Peyer's patch (tissue), 4 donors: ENCODE data around the gene LMTK3. TPM values are rescaled to one million over a fixed set of nuclear protein-coding genes. Genes with fewer than 3 reads are reported as not detected.

Experiments
- DNase-seq, 3 donors: peaks; one replicate each; pipeline ENCODE4 v3.0.0-alpha.2; 2017 to 2019
- H3K27ac ChIP-seq, 4 donors: fragments of 200-600 bp; sonication (generic); one replicate each; pipeline ENCODE4 v1.5.1; 2016 to 2019
- H3K27me3 ChIP-seq, 2 donors: fragments of 200-600 bp; sonication (generic); one replicate each; pipeline ENCODE4 v1.5.1; 2019
- H3K36me3 ChIP-seq, 3 donors: fragments of 200-600 bp; sonication (generic); one replicate each; pipeline ENCODE4 v1.5.1; 2016 to 2019
- H3K4me1 ChIP-seq, 4 donors: fragments of 200-600 bp; sonication (generic); one replicate each; pipeline ENCODE4 v1.5.1; 2016 to 2019
- H3K4me3 ChIP-seq, 4 donors: fragments of 200-600 bp; sonication (generic); 1 replicate in 3 of 4; 2 replicates in 1 of 4; pipeline ENCODE4 v1.5.1; 2016 to 2019; ENCODE audit warnings: mild to moderate bottlenecking in 1 of 4
- H3K9me3 ChIP-seq, 4 donors: fragments of 200-600 bp; sonication (generic); one replicate each; pipeline ENCODE4 v1.5.1; 2016 to 2019; ENCODE audit warnings: mild to moderate bottlenecking in 1 of 4
- POLR2A ChIP-seq, 2 donors: fragments of 450-650 bp; IDR thresholded peaks; one replicate each; pipeline ENCODE4 v1.5.1; 2017; ENCODE audit warnings: antibody characterized with exemption in 2 of 2, mild to moderate bottlenecking in 2 of 2, moderate library complexity in 2 of 2
- total RNA-seq, 4 donors: library from RNA; depleted of rRNA; stranded (reverse); fragments of >200 nt; gene quantifications; one replicate each; pipeline ENCODE4 v1.1.0, GENCODE V29; 2016
- TF ChIP-seq, protein P1 (sequence below), 6 experiments: fragments of 450-650 bp in 4 of 6; fragments of 200-600 bp in 2 of 6; sonication (generic) in 1 of 6; IDR thresholded peaks; one replicate each; pipeline ENCODE4 v1.5.1; 2017 to 2019; ENCODE audit warnings: antibody characterized with exemption in 6 of 6, mild to moderate bottlenecking in 3 of 6, moderate library complexity in 1 of 6

The LMTK3 gene
- total RNA-seq, 4 donors from 2014 or later, result 8.2 to 17.6 (median 12.8) TPM

DNA sequence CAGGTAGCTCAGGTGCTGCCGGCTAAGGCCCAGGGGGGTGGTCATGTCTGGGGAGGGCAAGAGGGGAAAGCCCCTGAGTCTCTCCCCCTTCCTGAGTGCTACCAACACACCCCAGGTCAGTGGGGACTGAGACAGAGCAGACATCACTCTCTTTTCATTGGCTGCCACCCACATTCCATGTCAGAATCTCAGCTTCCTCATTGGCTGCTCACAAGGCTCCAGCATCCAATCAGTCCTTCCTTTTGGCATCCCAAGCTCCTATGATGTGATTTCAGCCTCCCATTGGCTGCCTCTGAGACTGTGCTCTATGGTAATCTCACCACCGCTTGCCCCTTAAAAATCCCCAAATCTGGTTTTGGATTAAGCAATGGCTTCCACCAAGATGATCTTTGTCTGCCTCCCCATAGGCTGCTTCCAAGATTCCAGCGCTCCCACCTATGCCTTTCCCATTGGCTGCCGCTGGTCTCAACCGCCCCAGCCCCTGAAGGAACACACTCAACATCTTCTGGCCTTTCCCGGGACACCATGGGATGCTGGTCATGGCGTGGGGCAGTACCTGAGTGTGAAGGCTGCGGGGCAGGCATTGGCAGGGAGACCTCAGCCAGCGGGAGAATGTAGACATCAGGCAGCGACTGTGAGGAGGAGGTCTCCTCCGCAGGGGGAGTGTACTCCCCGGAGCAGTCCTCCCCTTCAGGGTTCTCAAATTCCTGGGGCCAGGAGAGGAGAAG is 2.0 kb downstream of the LMTK3 start:
- Histone ChIP-seq H3K27ac (no peak overlapping the region), H3K4me3 (no peak overlapping the region), H3K4me1 (peaks cover 0 to 25% (median 7%) of the 10 kb centered on the region in 4 donors), H3K36me3 (no peaks in the 10 kb centered on the region), H3K27me3 (peaks cover 0 to 9% of the 10 kb centered on the region in 2 donors), H3K9me3 (no peaks in the 10 kb centered on the region)
- DNase-seq, result no peak
- TF ChIP-seq POLR2A (IDR thresholded peaks at IDR 0.05), result no peak
- TF ChIP-seq, protein P1, sequence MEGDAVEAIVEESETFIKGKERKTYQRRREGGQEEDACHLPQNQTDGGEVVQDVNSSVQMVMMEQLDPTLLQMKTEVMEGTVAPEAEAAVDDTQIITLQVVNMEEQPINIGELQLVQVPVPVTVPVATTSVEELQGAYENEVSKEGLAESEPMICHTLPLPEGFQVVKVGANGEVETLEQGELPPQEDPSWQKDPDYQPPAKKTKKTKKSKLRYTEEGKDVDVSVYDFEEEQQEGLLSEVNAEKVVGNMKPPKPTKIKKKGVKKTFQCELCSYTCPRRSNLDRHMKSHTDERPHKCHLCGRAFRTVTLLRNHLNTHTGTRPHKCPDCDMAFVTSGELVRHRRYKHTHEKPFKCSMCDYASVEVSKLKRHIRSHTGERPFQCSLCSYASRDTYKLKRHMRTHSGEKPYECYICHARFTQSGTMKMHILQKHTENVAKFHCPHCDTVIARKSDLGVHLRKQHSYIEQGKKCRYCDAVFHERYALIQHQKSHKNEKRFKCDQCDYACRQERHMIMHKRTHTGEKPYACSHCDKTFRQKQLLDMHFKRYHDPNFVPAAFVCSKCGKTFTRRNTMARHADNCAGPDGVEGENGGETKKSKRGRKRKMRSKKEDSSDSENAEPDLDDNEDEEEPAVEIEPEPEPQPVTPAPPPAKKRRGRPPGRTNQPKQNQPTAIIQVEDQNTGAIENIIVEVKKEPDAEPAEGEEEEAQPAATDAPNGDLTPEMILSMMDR (IDR thresholded peaks at IDR 0.05), result no peak

DNA sequence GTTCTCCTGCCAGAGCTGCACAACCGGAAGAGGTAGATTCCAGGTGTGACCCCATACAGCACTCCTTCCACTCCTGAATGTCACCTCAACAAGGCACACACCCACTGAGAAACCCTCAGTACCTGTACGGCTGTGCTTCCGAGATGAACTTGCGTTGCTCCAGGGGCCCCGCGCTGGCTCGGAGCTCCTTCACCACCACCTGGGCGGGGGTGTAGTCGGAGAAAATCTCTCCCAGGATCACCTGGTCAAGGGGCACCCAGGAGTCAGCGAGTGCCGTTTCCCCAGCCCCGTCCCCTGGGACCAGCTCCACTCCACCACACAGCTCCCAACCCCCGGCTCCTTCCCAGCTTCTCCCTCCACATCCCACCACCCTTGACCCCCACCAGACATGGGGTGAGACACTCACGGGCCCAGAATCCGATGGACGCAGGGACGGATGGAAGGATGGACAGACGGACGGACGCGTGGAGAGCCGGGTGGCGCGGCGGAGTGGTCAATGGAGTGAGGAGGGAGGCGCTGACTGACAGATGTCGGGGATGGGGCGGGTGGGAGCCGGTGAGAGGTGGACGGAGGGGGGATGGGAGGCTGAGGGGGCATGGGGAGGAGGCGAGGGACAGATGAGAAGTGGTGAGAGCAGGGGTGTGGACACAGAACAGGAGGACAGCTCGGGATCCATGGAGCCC is 2.8 kb downstream of the LMTK3 start:
- Histone ChIP-seq H3K9me3 (no peaks in the 10 kb centered on the region), H3K4me1 (peaks cover 0 to 25% (median 7%) of the 10 kb centered on the region in 4 donors), H3K27me3 (peaks cover 0 to 9% of the 10 kb centered on the region in 2 donors), H3K4me3 (no peak overlapping the region), H3K27ac (no peak overlapping the region), H3K36me3 (no peaks in the 10 kb centered on the region)
- no peak for DNase-seq
- TF ChIP-seq, protein P1 (IDR thresholded peaks at IDR 0.05), result no peak
- TF ChIP-seq POLR2A (IDR thresholded peaks at IDR 0.05), result no peak

DNA sequence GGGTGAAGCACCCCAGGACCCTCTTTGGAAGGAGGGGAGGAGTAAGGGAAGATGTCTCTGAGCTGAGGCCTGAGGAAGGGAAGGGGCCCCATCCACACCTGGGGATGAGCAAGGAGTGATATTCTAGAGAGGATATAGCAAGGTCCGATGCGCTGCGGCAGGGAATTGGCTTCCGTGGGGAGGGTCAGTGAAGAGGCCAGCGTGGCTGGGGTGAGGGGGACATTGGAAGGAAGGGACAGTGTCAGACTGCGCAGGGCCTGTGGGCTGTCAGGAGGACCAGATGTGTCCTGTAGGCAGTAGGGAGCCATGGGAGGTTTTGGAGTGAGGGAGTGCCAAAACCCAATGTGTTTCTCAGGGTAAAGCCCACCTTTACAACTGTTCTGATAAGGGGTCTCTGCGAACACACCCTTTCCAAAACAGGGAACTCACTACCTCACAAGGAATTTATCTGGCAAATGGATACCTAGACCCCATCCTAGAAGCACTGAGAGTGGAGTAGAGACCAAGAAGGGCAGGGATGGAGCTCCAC is 3.7 kb downstream of the LMTK3 start:
- DNase-seq, result no peak
- Histone ChIP-seq H3K4me3 (no peak overlapping the region), H3K9me3 (no peaks in the 10 kb centered on the region), H3K27ac (no peak overlapping the region), H3K27me3 (peaks cover 0 to 9% of the 10 kb centered on the region in 2 donors), H3K4me1 (peaks cover 0 to 17% (median 5%) of the 10 kb centered on the region in 4 donors), H3K36me3 (no peaks in the 10 kb centered on the region)
- no peak for TF ChIP-seq POLR2A (IDR thresholded peaks at IDR 0.05)
- TF ChIP-seq, protein P1 (IDR thresholded peaks at IDR 0.05), result no peak

DNA sequence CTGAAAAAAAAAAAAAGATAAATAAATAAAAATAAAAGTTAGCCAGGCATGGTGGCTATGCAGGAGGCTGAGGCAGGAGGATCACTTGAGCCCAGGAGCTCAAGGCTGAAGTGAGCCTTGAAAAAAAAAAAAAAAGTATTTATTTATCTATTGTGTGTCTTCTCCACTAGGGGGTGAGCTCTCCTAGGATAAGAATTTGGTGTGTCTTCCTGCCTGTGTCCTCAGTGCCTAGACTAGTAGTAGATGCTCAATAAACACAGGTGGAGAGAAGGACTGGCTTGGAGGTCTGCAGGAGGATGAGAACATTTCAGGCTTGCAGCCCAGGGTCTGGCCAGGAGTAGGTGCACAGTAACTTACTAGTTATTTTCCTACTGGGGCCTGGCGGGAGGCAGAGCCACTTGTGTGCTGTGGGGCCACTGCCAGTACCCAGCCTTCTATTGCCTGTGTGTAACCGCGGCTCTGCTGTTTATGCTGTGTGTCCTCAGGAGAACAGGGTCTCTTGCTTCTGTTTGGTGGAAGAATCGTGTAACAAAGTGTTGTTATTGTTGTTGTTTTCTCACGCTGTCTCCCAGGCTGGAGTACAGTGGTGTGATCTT is 5.4 kb downstream of the LMTK3 start:
- Histone ChIP-seq H3K36me3 (no peaks in the 10 kb centered on the region), H3K27ac (no peak overlapping the region), H3K4me3 (no peak overlapping the region), H3K4me1 (peaks cover 0 to 7% (median 2%) of the 10 kb centered on the region in 4 donors), H3K27me3 (peaks cover 0 to under 1% of the 10 kb centered on the region in 2 donors), H3K9me3 (no peaks in the 10 kb centered on the region)
- TF ChIP-seq, protein P1 (IDR thresholded peaks at IDR 0.05), result peak in 5 of 6 experiments; percentile 48 to 81 (median 77)
- TF ChIP-seq POLR2A (IDR thresholded peaks at IDR 0.05), result no peak
- no peak for DNase-seq

- H3K4me3 ChIP-seq, result peak overlapping the region in 3 of 4 donors; percentile 22 to 45 (median 24)
- no peaks in the 10 kb centered on the region for H3K9me3 ChIP-seq
- TF ChIP-seq, protein P1 (IDR thresholded peaks at IDR 0.05), result no peak
- peak in 1 of 2 donors; percentile 27 for TF ChIP-seq POLR2A (IDR thresholded peaks at IDR 0.05)
- no peaks in the 10 kb centered on the region for H3K36me3 ChIP-seq
- H3K4me1 ChIP-seq, result peaks cover 0 to 10% (median 2%) of the 10 kb centered on the region in 4 donors
- H3K27ac ChIP-seq, result peak overlapping the region in 3 of 4 donors; percentile 7 to 46 (median 17)
- no peaks in the 10 kb centered on the region for H3K27me3 ChIP-seq
- DNase-seq, result no peak
These were observed 9.2 kb downstream of the LMTK3 start for GRCh38 chr19:48502350-48503018.
